ENCODE measurements around the gene HID1.

Gene HID1

DNA sequence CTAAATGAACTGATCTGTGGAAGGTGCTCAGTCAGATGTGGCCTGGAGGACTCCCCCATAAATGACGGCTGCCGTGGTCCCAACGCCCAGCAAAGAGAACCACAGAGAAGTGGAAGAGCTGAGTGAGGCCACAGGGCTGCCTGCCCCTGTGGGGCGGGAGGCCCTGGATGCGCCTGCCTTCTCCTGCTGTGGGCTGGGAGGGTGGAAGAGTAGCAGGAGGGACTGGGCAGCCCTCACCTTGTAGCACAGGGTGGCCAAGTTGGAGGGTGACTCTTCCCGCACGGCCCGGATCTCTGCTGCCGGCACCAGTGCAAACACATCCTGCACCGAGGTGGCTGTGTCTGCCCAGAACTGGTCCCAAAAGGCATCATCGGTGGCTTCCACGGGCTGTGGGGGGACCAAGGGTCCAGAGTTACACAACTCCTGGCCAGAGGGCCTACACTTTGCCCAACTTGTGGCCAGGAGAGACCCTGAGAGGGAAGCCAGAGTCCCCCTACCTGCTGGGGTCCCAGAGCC, 8.3 kb downstream of the HID1 start:
- DNase-seq: no peak

- DNase-seq: no peak
Measured at GRCh38 chr17:74963656-74964055, 8.9 kb downstream of the HID1 start.

DNA sequence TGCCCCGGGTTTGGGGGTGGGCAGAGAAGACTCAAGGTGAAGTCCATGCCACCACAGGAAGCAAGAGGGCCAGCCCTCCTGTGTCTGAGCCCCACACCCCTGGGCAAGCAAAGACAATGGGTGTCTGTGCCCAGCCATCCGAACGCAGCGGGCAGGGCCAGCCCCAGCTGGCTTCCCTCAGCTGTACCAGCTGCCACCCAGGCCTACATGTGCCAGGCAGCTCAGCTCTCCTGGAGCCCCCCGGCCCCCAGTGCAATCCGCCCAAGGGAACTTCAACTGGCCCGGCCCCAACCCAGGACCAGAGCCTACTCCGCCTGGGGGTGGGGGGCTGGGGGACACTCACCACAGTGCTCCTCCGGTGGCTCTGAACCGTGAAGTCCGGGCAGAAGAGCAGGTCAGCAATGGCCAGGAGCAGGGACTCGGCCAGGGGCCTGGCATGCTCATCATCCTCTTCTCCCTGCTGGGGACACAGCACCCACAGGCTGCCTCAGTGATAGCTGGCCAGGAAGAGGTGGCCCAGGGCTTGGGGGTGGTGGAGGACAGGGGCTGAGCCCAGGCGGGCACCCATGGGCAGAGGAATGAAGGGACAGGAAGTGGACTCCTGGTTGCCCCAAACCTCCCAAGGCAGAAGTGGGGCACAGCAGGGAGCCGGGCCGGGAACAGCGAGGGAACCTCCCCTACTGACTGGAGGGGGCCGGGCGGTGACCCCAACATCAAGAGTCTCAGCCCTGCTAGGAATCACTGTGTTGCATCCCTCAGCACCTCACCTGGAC, 9.8 kb downstream of the HID1 start:
- no peak for DNase-seq

DNA sequence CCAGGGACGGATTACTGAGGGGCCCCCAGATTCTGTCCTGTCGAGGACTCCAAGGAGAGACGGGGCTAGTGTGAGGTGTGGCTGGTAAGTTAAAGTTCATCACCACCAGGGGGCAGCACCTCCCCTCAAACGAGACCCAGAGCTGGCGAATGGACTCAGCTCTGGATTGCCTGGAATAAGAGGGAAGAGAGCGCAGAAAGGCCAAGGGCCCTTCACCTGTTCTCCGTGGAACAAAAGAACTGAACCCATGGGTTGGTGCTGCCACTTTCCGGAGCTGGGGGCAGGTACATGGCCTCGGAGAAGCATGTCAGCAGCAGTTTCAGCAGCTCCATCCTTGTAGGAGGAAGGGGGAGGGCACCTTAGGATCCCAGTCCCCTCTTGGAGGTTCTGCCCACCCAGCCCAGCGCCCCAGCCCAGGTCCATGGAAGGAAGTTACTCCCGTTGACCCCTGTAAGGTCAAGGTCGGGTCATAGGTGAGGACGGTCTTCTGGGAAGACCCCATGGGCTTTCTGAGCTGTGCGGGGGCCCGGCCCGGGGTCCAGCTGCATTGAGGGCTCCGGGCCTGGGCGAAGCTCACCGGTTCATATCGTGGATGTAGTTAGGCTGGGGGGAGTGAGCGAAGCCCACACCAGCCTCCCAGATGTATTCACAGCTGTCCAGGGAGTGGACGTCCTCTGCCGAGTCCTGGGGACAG, 10.8 kb downstream of the HID1 start:
- DNase-seq: peak; percentile 84

DNA sequence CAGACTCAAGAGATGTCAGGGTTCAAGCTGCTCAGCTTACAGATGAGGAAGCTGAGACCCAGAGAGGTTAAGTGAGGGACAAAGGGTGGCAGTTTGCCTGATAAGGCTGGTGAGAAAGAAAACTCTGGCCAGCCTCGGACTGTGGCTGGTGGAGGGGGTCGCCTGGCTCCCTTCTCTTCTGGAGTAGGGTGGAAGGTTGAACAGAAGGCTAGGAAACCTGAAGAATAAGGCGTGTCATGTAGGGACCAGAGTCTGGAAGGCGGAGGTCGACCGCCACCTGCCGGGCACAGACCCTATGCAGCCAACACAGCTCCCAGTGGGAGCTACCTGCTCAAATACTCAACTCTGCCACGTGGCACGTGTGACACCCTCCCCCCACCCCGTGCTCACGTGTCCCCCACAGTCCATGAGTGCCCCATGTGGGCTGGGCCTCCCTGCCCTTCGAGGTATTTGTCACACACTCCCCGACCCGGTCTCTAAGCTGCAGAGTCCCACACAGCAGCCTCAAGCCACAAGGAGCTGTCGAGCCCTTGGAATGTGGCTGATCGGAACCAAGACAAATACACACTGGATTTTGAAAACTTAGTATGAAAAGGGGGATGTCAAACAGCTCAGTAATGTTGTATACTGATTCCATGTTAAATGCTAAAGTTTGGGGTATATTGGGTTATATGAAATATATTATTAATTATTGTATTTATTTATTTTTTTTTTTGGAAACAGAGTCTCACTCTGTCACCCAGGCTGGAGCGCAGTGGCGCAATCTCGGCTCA, 11.8 kb downstream of the HID1 start:
- DNase-seq: peak; percentile 62

- no peak for DNase-seq
Measured at GRCh38 chr17:74959826-74960515, 12.6 kb downstream of the HID1 start.

DNA sequence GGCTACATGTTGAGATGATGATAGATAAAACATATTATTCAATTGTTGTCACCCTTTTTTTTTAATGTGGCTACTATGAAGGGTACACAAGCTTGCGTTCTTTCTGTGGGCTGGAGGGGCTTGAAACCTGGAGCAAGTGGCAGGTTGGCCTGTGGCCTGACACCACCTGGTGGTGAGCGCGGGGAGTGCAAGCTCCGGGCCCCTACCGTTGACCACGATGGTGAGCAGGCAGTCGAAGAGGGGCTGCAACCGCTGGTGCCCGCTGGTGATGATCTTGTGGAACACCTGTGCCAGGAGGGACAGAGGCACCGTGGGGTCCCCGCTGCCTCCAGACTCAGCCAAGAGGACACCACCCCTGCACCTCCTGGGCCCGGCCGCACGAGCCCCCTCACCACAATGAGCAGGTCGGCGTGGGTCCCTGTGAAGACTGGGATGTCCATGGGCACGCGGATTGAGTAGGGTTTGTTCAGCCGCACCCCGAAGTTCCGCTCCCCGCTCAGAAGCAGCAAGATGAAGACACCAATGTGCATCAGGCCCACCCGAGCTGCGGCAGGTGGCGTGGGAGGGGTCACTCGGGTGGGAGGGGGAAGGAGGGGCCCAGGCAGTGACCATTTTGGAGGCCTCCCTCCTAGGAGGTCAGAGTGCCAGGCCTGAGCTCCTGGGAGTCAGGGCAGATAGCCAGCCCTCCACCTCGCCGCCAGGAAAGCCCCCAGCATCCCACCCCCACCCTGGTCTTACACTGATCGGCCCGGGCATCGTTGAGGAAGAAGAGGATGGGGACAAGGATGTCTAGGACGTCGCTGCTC, 14.4 kb downstream of the HID1 start:
- DNase-seq: peak; percentile 78

DNA sequence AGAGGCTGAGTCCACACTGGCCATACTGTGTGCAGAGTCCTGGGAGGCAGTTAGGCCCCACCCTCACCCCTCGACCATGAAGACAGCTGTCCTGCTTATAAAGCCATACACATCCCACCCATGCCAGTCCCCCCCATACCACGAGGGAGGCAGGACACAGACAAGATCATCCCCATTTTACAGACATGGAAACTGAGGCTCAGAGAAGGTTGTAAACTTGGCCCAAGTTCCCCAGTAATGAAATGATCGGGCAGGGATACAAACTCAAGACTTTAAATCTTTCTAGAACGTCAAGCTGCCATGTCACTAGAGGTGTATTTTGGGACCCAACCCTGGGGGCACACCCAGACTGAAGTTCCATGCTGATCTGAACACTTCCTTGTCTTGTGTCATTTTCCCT, 16.5 kb downstream of the HID1 start:
- DNase-seq: no peak

DNA sequence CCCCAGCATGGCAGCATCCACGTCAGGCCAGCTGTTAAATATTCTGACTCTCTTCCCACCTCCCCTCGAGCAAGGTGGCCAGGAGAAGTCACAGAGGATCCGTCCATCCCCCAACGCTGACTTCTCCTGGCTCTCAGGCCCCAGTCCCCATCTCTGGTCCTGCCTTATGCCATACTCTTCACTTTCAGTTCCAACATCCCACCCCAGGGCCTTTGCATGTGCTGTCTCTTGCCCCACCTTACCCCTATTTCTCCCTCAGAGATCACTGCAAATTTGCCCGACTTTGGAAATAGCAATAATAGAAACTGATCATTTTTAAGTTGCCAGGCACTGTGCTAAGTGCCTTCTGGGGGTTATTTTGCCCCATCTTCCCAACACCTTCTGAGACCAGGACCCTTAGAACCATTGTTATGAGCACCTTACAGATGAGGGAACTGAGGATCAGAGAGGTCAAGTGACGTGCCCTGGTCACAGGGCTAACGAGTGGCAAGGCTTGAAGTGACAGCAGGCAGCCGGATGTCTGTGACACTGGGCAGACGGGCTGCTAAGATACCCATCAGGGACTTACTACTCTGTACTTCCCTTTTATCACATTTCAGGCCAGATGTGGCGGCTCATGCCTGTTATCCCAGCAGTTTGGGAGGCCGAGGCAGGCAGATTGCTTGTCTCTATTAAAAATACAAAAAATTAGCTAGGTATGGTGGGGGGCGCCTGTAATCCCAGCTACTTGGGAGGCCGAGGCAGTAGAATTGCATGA, 17.7 kb downstream of the HID1 start:
- no peak for DNase-seq

- no peak for DNase-seq
Measured at GRCh38 chr17:74954115-74954514, 18.4 kb downstream of the HID1 start.

DNA sequence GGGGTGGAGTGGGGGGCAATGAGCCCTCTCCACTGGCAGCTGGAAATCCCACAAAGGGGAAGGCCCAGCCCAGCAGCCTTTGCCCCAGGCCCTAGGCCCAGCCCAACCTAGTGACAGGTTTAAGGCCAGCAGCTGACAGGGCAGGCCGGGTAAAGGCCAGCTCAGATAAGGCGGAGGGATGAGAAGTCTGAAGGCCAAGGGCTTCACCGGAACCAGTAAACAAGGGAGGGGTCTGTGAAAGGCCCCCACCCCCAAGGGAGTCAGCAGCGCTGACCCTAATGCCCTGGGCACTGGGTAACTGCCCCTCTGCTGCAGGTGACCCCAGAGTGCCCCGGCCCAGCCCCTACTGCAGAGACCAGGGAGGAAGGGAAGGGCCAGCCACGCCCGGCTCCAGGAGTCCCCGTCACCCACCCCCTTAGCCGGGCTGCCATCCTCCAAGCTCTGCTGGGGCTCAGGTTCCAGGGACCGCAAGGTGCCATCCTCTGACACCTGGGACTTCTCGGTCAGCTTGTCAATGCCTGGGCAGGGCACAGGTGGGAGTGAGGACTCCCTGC, 19.3 kb downstream of the HID1 start:
- no peak for DNase-seq

- DNase-seq: no peak
Measured at GRCh38 chr17:74952431-74953133, 20.0 kb downstream of the HID1 start.

DNA sequence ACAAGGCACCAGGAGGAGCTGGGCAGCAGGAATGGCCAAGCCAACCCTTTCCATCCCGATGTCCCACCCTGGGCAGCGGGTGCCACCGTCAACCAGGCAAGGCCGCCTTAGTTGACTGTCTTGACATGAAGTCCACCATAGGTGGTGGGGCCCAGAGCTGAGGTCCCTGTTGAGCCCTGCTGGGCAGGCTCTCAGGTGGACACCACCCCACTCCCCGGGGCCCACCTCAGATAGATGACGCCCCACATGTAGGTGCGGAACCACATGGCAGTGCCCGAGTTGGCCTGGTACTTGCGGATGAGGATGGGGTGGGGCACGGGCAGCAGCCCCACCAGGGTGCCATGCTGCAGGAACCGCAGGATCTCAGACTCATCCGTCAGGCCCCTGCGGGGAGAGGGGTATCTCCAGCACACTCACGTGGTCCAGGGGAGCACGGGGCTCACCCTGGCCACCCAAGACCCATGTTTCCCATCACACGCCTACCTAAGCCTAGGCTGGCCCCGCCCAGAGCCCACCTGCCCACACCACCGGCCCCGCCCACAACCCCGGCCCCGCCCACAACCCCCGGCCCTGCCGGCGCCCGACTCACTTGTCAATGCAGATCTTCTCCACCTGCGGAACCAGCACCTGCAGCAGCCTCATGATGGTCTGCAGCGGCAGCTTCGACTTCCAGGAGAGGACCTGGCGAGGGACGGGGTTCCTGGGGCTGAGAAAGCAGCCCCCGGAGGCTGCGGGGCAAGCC, 20.7 kb downstream of the HID1 start:
- no peak for DNase-seq

DNA sequence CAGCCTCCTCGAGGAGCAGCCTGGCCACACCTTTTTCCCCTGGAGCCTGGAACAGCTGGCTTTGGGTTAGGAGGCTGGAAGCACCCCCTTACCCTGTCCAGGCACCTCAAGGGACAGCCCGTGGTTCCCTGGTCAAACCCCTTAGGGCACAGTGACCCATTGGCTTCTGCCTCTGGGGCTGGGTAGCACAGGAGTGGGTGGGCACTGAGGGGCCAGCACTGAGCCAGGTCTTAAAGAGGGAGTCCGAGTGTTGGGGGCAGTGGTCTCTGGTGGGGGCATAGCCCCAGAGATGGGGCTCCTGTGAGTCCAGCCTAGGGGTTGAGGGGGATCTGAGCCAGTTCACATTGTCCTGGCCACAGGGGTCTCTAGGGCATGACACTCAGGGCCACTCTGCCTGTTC, 21.5 kb downstream of the HID1 start:
- no peak for DNase-seq

DNA sequence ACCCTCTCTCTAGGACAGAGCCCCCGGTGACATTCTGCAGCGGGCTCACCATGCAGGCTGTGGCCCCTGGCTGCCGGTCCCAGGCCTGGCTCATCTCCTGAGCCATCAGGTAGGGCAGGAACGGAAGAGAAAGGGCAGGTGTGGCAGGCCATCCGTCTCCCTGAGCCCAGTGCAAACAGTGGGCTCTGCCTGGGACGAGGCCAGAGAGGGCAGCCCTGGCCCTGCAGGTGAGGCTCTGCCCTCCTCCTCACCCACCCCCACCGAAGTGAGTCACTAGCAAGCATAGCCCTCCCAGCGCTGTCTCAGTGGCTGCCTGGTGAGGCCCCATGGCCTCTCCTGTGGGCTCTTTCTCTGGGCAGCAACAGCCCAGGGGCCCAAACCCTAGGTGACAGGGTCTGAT, 22.4 kb downstream of the HID1 start:
- DNase-seq: no peak

DNA sequence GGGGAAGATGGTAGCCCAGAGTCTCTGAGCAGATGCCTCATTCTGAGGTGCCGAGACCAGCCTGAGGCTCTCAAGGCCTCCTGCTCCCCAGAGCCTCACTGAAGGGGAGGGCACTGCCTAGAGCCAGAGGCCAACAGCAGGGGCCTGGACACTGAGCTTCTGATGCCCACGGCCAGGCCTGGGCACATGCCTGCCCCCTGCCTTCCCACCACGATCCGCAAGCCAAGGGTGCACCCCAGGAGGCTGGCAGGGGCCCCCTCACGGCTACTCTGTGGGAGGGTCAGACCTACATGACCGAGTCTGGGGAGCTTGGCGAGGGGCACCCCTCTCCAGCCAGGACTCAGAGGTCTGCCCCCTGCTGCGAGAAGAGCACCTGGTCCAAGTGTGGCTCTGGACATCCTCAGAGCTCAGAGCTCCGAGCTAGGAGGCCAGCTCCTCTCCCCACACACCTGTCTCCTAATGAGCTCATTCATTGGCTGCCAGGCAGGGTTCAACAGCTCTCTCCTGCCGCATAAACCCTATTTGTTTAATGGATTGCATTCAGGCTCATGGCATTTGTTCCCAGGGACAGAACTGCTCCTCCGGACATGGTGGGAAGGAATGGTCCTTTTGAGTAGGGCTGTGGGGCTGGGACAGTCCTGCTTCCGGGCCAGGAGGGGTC, 23.0 kb downstream of the HID1 start:
- DNase-seq: no peak

DNA sequence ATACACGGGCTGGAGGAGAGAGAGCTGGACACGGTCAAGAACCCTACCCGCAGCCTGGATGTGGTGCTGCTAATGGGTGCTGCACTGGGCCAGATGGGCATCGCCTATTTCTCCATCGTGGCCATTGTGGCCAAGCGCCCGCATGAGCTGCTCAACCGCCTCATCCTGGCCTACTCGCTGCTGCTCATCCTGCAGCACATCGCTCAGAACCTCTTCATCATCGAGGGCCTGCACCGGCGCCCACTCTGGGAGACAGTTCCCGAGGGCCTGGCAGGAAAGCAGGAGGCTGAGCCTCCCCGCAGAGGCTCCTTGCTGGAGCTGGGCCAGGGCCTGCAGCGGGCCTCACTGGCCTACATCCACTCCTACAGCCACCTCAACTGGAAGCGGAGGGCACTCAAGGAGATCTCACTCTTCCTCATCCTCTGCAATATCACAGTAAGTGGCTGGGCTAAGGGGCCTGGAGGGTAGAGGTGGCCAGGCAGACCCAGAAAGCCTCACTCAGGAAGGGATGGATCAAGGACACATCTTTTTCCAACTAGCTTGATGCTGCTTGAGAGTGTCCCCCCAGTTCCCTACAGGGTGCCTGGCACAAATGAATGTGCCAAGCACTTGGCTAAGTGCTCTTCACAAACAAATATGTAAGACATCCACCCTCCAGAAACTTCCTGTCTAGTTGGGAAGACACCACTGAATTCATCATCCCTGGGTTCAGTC, 25.4 kb downstream of the HID1 start:
- DNase-seq: no peak

- no peak for DNase-seq
Measured at GRCh38 chr17:74946641-74947040, 25.9 kb downstream of the HID1 start.
